Measurements from ENCODE around the gene CFAP53.

CFAP53 gene

GRCh38 chr18:50189160-50189559, 77.1 kb downstream of the CFAP53 start:
- Histone ChIP-seq H3K27ac (ENCODE audit: low read length) (peak overlapping the region; percentile 86), H3F3A (ENCODE audit: insufficient read depth, low read length) (peaks cover 23% of the 10 kb centered on the region), H3K79me2 (ENCODE audit: low read length) (peaks cover 92% of the 10 kb centered on the region), H2AFZ (ENCODE audit: low read length) (no peak overlapping the region), H3K9me2 (replicated peaks; ENCODE audit: insufficient read depth, low read length) (no peaks in the 10 kb centered on the region), H3K4me3 (ENCODE audit: low read length) (peak overlapping the region; percentile 9; the same call in 1 of the 2 replicates), H3K4me2 (ENCODE audit: low read depth, low read length) (peak overlapping the region; percentile 66), H3K9ac (ENCODE audit: low read length) (peak overlapping the region; percentile 28; the same call in 1 of the 2 replicates), H3K9me3 (replicated peaks; ENCODE audit: insufficient read depth, low read length) (no peaks in the 10 kb centered on the region), H3K27me3 (replicated peaks; ENCODE audit: insufficient read depth, low read length) (no peaks in the 10 kb centered on the region), H3K4me1 (ENCODE audit: low read length) (peaks cover 48% of the 10 kb centered on the region), H3K36me3 (replicated peaks; ENCODE audit: insufficient read depth, low read length) (no peaks in the 10 kb centered on the region), H4K20me1 (ENCODE audit: insufficient read depth, low read length) (no peaks in the 10 kb centered on the region)
- DNase-seq = peak; percentile 73
- no peak for TF ChIP-seq CTCF (IDR thresholded peaks at IDR 0.05; ENCODE audit: low read length)
- TF ChIP-seq EZH2phosphoT487 (IDR thresholded peaks at IDR 0.05; ENCODE audit: low read length) = no peak
- TF ChIP-seq EZH2 (optimal IDR thresholded peaks at IDR 0.05; ENCODE audit: low read depth, low read length) = no peak

GRCh38 chr18:50188652-50189051, 77.6 kb downstream of the CFAP53 start:
- peaks cover 92% of the 10 kb centered on the region for H3K79me2 ChIP-seq (ENCODE audit: low read length)
- no peaks in the 10 kb centered on the region for H3K9me3 ChIP-seq (replicated peaks; ENCODE audit: insufficient read depth, low read length)
- no peak for DNase-seq
- no peak for TF ChIP-seq EZH2 (optimal IDR thresholded peaks at IDR 0.05; ENCODE audit: low read depth, low read length)
- TF ChIP-seq EZH2phosphoT487 (IDR thresholded peaks at IDR 0.05; ENCODE audit: low read length) = no peak
- TF ChIP-seq CTCF (IDR thresholded peaks at IDR 0.05; ENCODE audit: low read length) = no peak
- no peaks in the 10 kb centered on the region for H3K27me3 ChIP-seq (replicated peaks; ENCODE audit: insufficient read depth, low read length)
- H3K4me1 ChIP-seq (ENCODE audit: low read length) = peaks cover 52% of the 10 kb centered on the region
- peak overlapping the region; percentile 86 for H3K27ac ChIP-seq (ENCODE audit: low read length)
- H3K36me3 ChIP-seq (replicated peaks; ENCODE audit: insufficient read depth, low read length) = no peaks in the 10 kb centered on the region
- no peak overlapping the region; the same call in 1 of the 2 replicates for H3K4me3 ChIP-seq (ENCODE audit: low read length)
- H4K20me1 ChIP-seq (ENCODE audit: insufficient read depth, low read length) = no peaks in the 10 kb centered on the region
- H3K4me2 ChIP-seq (ENCODE audit: low read depth, low read length) = peak overlapping the region; percentile 66
- no peak overlapping the region for H2AFZ ChIP-seq (ENCODE audit: low read length)
- H3K9ac ChIP-seq (ENCODE audit: low read length) = no peak overlapping the region
- H3F3A ChIP-seq (ENCODE audit: insufficient read depth, low read length) = peaks cover 23% of the 10 kb centered on the region
- H3K9me2 ChIP-seq (replicated peaks; ENCODE audit: insufficient read depth, low read length) = no peaks in the 10 kb centered on the region

GRCh38 chr18:50187659-50188058, 78.6 kb downstream of the CFAP53 start:
- Histone ChIP-seq H3F3A (ENCODE audit: insufficient read depth, low read length) (peaks cover 23% of the 10 kb centered on the region), H3K36me3 (replicated peaks; ENCODE audit: insufficient read depth, low read length) (no peaks in the 10 kb centered on the region), H3K9ac (ENCODE audit: low read length) (no peak overlapping the region), H2AFZ (ENCODE audit: low read length) (no peak overlapping the region), H3K4me2 (ENCODE audit: low read depth, low read length) (no peak overlapping the region), H4K20me1 (ENCODE audit: insufficient read depth, low read length) (no peaks in the 10 kb centered on the region), H3K27me3 (replicated peaks; ENCODE audit: insufficient read depth, low read length) (no peaks in the 10 kb centered on the region), H3K27ac (ENCODE audit: low read length) (no peak overlapping the region), H3K9me3 (replicated peaks; ENCODE audit: insufficient read depth, low read length) (no peaks in the 10 kb centered on the region), H3K4me3 (ENCODE audit: low read length) (no peak overlapping the region), H3K9me2 (replicated peaks; ENCODE audit: insufficient read depth, low read length) (no peaks in the 10 kb centered on the region), H3K79me2 (ENCODE audit: low read length) (peaks cover 90% of the 10 kb centered on the region), H3K4me1 (ENCODE audit: low read length) (peaks cover 47% of the 10 kb centered on the region)
- no peak for DNase-seq
- TF ChIP-seq EZH2 (optimal IDR thresholded peaks at IDR 0.05; ENCODE audit: low read depth, low read length) (no peak), EZH2phosphoT487 (IDR thresholded peaks at IDR 0.05; ENCODE audit: low read length) (no peak), CTCF (IDR thresholded peaks at IDR 0.05; ENCODE audit: low read length) (0 out of 2 replicates have a peak, but pooled peaks have one; percentile 7)
